Retinal pigment epithelial cell (primary cell): ENCODE data around the gene CNNM1.

Experiments used
- DNase-seq: peaks from one replicate; pipeline ENCODE4 v3.0.0-alpha.2; 2010; ENCODE audit warnings: low read depth
- H3K4me3 ChIP-seq: 2 replicates; pipeline ENCODE4 v1.5.1; 2011; ENCODE audit warnings: mild to moderate bottlenecking, low read length, control low read depth, moderate library complexity
- CTCF ChIP-seq: conservative IDR thresholded peaks from 2 replicates; pipeline ENCODE4 v1.5.1; 2011; ENCODE audit warnings: low read depth, low read length, control low read depth, inconsistent platforms

Gene CNNM1

GRCh38 chr10:99297033-99297432 is 32.1 kb upstream of the CNNM1 start:
- no peak for DNase-seq
- no peak overlapping the region for H3K4me3 ChIP-seq
- TF ChIP-seq CTCF, result peak; percentile 9

GRCh38 chr10:99303899-99304861 is 25.0 kb upstream of the CNNM1 start:
- no peak overlapping the region for H3K4me3 ChIP-seq
- TF ChIP-seq CTCF, result no peak
- no peak for DNase-seq

- DNase-seq, result no peak
- no peak overlapping the region for H3K4me3 ChIP-seq
- no peak for TF ChIP-seq CTCF
Observed at GRCh38 chr10:99304862-99305229, 24.3 kb upstream of the CNNM1 start.

GRCh38 chr10:99312501-99312900 is 16.7 kb upstream of the CNNM1 start:
- H3K4me3 ChIP-seq, result no peak overlapping the region
- no peak for TF ChIP-seq CTCF
- no peak for DNase-seq

DNA sequence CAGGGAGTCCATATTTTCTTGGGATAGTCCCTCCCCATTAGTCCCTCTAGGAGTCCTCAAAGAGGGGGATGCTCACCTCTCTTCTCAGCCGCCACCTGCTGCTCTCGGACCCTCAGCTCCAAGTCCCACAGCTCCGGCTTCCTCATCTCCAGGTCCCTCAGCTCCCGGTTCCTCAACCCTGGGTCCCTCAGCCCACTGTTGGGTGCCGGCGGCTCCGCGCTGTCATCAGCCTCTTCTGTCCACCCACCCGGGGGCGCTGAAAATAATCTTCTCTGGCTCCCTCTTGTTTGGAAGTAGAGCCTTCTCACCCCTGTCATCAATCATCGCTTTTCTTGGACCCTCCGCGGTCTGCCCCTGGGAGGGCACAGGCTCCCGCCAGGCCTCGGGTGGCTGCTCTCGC is 13.3 kb upstream of the CNNM1 start:
- no peak for DNase-seq
- H3K4me3 ChIP-seq, result no peak overlapping the region
- no peak for TF ChIP-seq CTCF

- DNase-seq, result no peak
- no peak for TF ChIP-seq CTCF
- H3K4me3 ChIP-seq, result no peak overlapping the region
Observed at GRCh38 chr10:99316374-99316773, 12.8 kb upstream of the CNNM1 start.

- H3K4me3 ChIP-seq, result no peak overlapping the region
- DNase-seq, result no peak
- no peak for TF ChIP-seq CTCF
Observed at GRCh38 chr10:99318048-99318447, 11.1 kb upstream of the CNNM1 start.
